ENCODE results near the gene DDX46. TPM values are rescaled to one million over a fixed set of nuclear protein-coding genes. Genes with fewer than 3 reads are reported as not detected.

DDX46 gene
- total and polyA plus RNA-seq, 2 donors (not counting 1 experiment from before 2014, with no cell fraction given): 15.4 to 80.9 TPM

DNA sequence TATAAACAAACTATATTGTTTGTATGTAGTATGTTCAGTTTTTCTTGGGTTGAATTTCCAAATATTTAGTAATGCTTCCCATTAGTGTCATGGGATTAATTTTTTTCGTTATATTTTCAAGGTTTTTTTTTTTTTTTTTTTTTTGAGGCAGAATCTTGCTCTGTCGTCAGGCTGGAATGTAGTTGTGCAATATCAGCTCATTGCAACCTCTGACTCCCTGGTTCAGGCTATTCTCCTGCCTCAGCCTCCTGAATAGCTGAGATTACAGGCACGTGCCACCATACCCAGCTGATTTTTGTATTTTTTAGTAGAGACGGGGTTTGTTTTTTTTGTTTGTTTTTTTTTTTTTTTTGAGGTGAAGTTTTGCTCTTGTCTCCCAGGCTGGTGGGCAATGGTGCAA lies 10.6 kb downstream of the DDX46 start:
- H3K36me3 ChIP-seq (replicated peaks in 1 of 2; ENCODE audit: control extremely low read depth in 1 of 2, control insufficient read depth in 1 of 2, extremely low read depth in 1 of 2, insufficient read depth in 2 of 2, low read length in 1 of 2): peaks cover 3 to 58% of the 10 kb centered on the region in 2 experiments

DNA sequence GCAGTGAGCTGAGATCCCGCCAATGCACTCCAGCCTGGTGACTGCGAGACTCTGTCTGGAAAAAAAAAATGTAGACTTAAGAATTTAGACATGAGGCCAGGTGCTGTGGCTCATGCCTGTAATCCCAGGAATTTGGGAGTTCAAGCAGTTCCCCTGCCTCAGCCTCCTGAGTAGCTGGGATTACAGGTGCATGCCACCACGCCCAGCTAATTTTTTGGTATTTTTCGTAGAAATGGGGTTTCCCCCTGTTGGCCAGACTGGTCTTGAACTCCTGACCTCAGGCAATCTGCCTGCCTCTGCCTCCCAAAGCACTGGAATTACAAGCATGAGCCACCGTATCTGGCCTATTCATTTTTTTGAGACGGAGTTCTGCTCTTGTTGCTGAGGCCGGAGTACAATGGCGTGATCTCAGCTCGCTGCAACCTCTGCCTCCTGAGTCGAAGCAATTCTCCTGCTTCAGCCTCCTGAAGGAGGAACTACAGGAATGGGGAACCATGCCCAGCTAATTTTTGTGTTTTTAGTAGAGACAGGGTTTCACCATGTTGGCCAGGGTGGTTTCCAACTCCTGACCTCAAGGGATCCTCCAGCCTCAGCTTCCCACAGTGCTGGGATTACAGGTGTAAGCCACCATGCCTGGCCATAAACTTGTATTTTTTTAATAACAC lies 14.0 kb downstream of the DDX46 start:
- H3K9ac ChIP-seq (ENCODE audit: low read length): no peak overlapping the region
- H3K9me3 ChIP-seq (ENCODE audit: control extremely low read depth in 1 of 3, control insufficient read depth in 2 of 3, insufficient read depth in 1 of 3, low read length in 2 of 3): no peaks in the 10 kb centered on the region
- ChIA-PET CTCF (no interaction called here), POLR2A (no interaction called here)
- WGBS (ENCODE audit: insufficient coverage): 95% methylated on average over 10 of the region's 10 CpGs
- H3K79me2 ChIP-seq (ENCODE audit: control insufficient read depth, insufficient read depth, low read length): no peaks in the 10 kb centered on the region
- Mint-ChIP-seq H3K9me3 (ENCODE audit: insufficient read depth) (no peaks in the 10 kb centered on the region), H3K4me3 (no peak overlapping the region), H3K27ac (no peak overlapping the region), H3K4me1 (peaks cover 4% of the 10 kb centered on the region), H3K27me3 (no peaks in the 10 kb centered on the region)
- no peak overlapping the region for H3K4me2 ChIP-seq (replicated peaks; ENCODE audit: low read depth, low read length, poor library complexity, severe bottlenecking)
- ATAC-seq (ENCODE audit: low read depth) (no peak), DNase-seq (no peak)
- no peaks in the 10 kb centered on the region for H3K4me1 ChIP-seq (ENCODE audit: control insufficient read depth in 2 of 2, insufficient read depth in 2 of 2, low read length in 2 of 2)
- no peak for TF ChIP-seq EZH2 (IDR thresholded peaks at IDR 0.05; ENCODE audit: borderline replicate concordance, insufficient read depth, low read depth, low read length, poor library complexity, severe bottlenecking)
- TF ChIP-seq, protein P1, sequence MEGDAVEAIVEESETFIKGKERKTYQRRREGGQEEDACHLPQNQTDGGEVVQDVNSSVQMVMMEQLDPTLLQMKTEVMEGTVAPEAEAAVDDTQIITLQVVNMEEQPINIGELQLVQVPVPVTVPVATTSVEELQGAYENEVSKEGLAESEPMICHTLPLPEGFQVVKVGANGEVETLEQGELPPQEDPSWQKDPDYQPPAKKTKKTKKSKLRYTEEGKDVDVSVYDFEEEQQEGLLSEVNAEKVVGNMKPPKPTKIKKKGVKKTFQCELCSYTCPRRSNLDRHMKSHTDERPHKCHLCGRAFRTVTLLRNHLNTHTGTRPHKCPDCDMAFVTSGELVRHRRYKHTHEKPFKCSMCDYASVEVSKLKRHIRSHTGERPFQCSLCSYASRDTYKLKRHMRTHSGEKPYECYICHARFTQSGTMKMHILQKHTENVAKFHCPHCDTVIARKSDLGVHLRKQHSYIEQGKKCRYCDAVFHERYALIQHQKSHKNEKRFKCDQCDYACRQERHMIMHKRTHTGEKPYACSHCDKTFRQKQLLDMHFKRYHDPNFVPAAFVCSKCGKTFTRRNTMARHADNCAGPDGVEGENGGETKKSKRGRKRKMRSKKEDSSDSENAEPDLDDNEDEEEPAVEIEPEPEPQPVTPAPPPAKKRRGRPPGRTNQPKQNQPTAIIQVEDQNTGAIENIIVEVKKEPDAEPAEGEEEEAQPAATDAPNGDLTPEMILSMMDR (IDR thresholded peaks at IDR 0.05): no peak
- intact Hi-C loops (cut with micrococcal nuclease): no loop called here
- no peaks in the 10 kb centered on the region for H3K27me3 ChIP-seq (replicated peaks in 1 of 4; ENCODE audit: control extremely low read depth in 1 of 4, control insufficient read depth in 3 of 4, insufficient read depth in 4 of 4, low read length in 3 of 4)
- no peak overlapping the region for H3K4me3 ChIP-seq (ENCODE audit: control extremely low read depth in 1 of 5, extremely low read depth in 1 of 5, insufficient read depth in 1 of 5, low read depth in 2 of 5, low read length in 4 of 5)
- H3K36me3 ChIP-seq (replicated peaks in 1 of 2; ENCODE audit: control extremely low read depth in 1 of 2, control insufficient read depth in 1 of 2, extremely low read depth in 1 of 2, insufficient read depth in 2 of 2, low read length in 1 of 2): peaks cover 8 to 47% of the 10 kb centered on the region in 2 experiments
- H4K20me1 ChIP-seq (ENCODE audit: control insufficient read depth, insufficient read depth, low read length, poor library complexity, severe bottlenecking): no peaks in the 10 kb centered on the region
- H3K27ac ChIP-seq (ENCODE audit: low read length in 2 of 2): no peak overlapping the region
- H2AFZ ChIP-seq (ENCODE audit: insufficient read depth, low read depth, low read length, poor library complexity, severe bottlenecking): no peak overlapping the region

More for the DNA sequence above, 10.6 kb downstream of the DDX46 start:
- Histone ChIP-seq H3K9ac (ENCODE audit: low read length) (no peak overlapping the region), H3K4me1 (ENCODE audit: control insufficient read depth in 2 of 2, insufficient read depth in 2 of 2, low read length in 2 of 2) (no peaks in the 10 kb centered on the region), H3K9me3 (ENCODE audit: control extremely low read depth in 1 of 3, control insufficient read depth in 2 of 3, insufficient read depth in 1 of 3, low read length in 2 of 3) (no peaks in the 10 kb centered on the region), H2AFZ (ENCODE audit: insufficient read depth, low read depth, low read length, poor library complexity, severe bottlenecking) (no peak overlapping the region), H3K4me3 (ENCODE audit: control extremely low read depth in 1 of 5, extremely low read depth in 1 of 5, insufficient read depth in 1 of 5, low read depth in 2 of 5, low read length in 4 of 5) (no peak overlapping the region), H4K20me1 (ENCODE audit: control insufficient read depth, insufficient read depth, low read length, poor library complexity, severe bottlenecking) (no peaks in the 10 kb centered on the region), H3K27ac (ENCODE audit: low read length in 2 of 2) (no peak overlapping the region), H3K79me2 (ENCODE audit: control insufficient read depth, insufficient read depth, low read length) (peaks cover 10% of the 10 kb centered on the region), H3K4me2 (replicated peaks; ENCODE audit: low read depth, low read length, poor library complexity, severe bottlenecking) (no peak overlapping the region), H3K27me3 (replicated peaks in 1 of 4; ENCODE audit: control extremely low read depth in 1 of 4, control insufficient read depth in 3 of 4, insufficient read depth in 4 of 4, low read length in 3 of 4) (no peaks in the 10 kb centered on the region)
- Mint-ChIP-seq H3K27me3 (no peaks in the 10 kb centered on the region), H3K4me1 (no peaks in the 10 kb centered on the region), H3K9me3 (ENCODE audit: insufficient read depth) (no peaks in the 10 kb centered on the region), H3K4me3 (no peak overlapping the region), H3K27ac (no peak overlapping the region)
- TF ChIP-seq EZH2 (IDR thresholded peaks at IDR 0.05; ENCODE audit: borderline replicate concordance, insufficient read depth, low read depth, low read length, poor library complexity, severe bottlenecking): no peak
- TF ChIP-seq, protein P1 (IDR thresholded peaks at IDR 0.05): no peak
- ATAC-seq (ENCODE audit: low read depth) (no peak), DNase-seq (no peak)
- 94% methylated on average over 2 of the region's 4 CpGs for WGBS (ENCODE audit: insufficient coverage)
- ChIA-PET POLR2A (no interaction called here), CTCF (interaction anchor here (1.5 kb wide), 1 partner anchor 12 kb away, joined by 3 read pairs; no protein-coding TSS in a partner anchor)
- intact Hi-C loops (cut with micrococcal nuclease): no loop called here
